Esophagus muscularis mucosa (tissue), 3 donors: ENCODE results near the gene TPTE.
"Not testable (repeated sequence)": the region's sequence is repeated elsewhere in the genome, so short reads cannot be mapped to it uniquely, and the experiment has no call there.

ENCODE experiments used
- CTCF ChIP-seq, 3 experiments: fragments of 200-600 bp in 2 of 3; fragments of 450-650 bp in 1 of 3; sonication (generic) in 2 of 3; IDR thresholded peaks; one replicate each; pipeline ENCODE4 v1.5.1; 2017 to 2019; ENCODE audit warnings: antibody characterized with exemption in 3 of 3, mild to moderate bottlenecking in 2 of 3, moderate library complexity in 1 of 3
- POLR2AphosphoS5 ChIP-seq, 2 donors: sonication (generic); formaldehyde crosslinking; IDR thresholded peaks; one replicate each; pipeline ENCODE4 v1.6.1; 2017; ENCODE audit warnings: antibody characterized with exemption in 2 of 2

- not testable (repeated sequence) for TF ChIP-seq CTCF, POLR2AphosphoS5 (IDR thresholded peaks at IDR 0.05)
These were observed 23.0 kb downstream of the TPTE start for GRCh38 chr21:10544376-10544775.
